Activated CD4-positive, alpha-beta T cell treated with anti-CD3 and anti-CD28 coated beads, Interleukin-2, amount 50 U/mL, for 4 hours (primary cell): ENCODE measurements around the gene SCGB3A1.

ENCODE experiments used
- DNase-seq, 2 experiments: peaks; one replicate each; pipeline ENCODE4 v3.0.0-alpha.2; 2020

Gene SCGB3A1

GRCh38 chr5:180583738-180584137, 7.6 kb downstream of the SCGB3A1 start:
- DNase-seq, result no peak

GRCh38 chr5:180580681-180581080, 10.6 kb downstream of the SCGB3A1 start:
- no peak for DNase-seq

- DNase-seq, result no peak
Observed at GRCh38 chr5:180575571-180575970, 15.7 kb downstream of the SCGB3A1 start.

- DNase-seq, result no peak
Observed at GRCh38 chr5:180568914-180569313, 22.4 kb downstream of the SCGB3A1 start.

GRCh38 chr5:180563994-180564393, 27.3 kb downstream of the SCGB3A1 start:
- no peak for DNase-seq

GRCh38 chr5:180558232-180558631, 33.1 kb downstream of the SCGB3A1 start:
- DNase-seq, result no peak

- no peak for DNase-seq
Observed at GRCh38 chr5:180557217-180557809, 34.0 kb downstream of the SCGB3A1 start.

GRCh38 chr5:180555168-180555921, 36.0 kb downstream of the SCGB3A1 start:
- DNase-seq, result no peak

- DNase-seq, result no peak
Observed at GRCh38 chr5:180553530-180553929, 37.8 kb downstream of the SCGB3A1 start.

- no peak for DNase-seq
Observed at GRCh38 chr5:180548563-180548962, 42.7 kb downstream of the SCGB3A1 start.

GRCh38 chr5:180545248-180545647, 46.1 kb downstream of the SCGB3A1 start:
- DNase-seq, result no peak

- no peak for DNase-seq
Observed at GRCh38 chr5:180541710-180542109, 49.6 kb downstream of the SCGB3A1 start.
